OCI-LY1 (cell line): ENCODE measurements around the gene STT3B.
A peak's percentile ranks its signal among the peaks of the same experiment; 100 is the strongest.

Experiments
- H2AFZ ChIP-seq: fragments of 200-600 bp; sonication (generic), shearing (Covaris generic); 2 replicates; pipeline ENCODE4 v1.6.0; 2014; ENCODE audit warnings: antibody characterized with exemption, mild to moderate bottlenecking, low read length
- H3F3A ChIP-seq: fragments of 200-600 bp; sonication (generic), shearing (Covaris generic); 2 replicates; pipeline ENCODE4 v1.6.0; 2014; ENCODE audit warnings: mild to moderate bottlenecking, antibody characterized with exemption, low read length, moderate library complexity; ENCODE audit not compliant: insufficient read depth
- H3K27ac ChIP-seq: fragments of 200-600 bp; sonication (generic); 2 replicates; pipeline ENCODE4 v1.5.1; 2014; ENCODE audit warnings: low read length, mixed run types, mild to moderate bottlenecking, low read depth; ENCODE audit not compliant: poor library complexity, severe bottlenecking
- H3K27me3 ChIP-seq: fragments of 200-600 bp; sonication (generic); 2 replicates; pipeline ENCODE4 v1.6.0; 2014; ENCODE audit warnings: antibody characterized with exemption, mild to moderate bottlenecking, low read length, moderate library complexity; ENCODE audit not compliant: insufficient read depth
- H3K36me3 ChIP-seq: fragments of 200-600 bp; sonication (generic); 2 replicates; pipeline ENCODE4 v1.6.1; 2014; ENCODE audit warnings: mild to moderate bottlenecking, antibody characterized with exemption, low read length, moderate library complexity, mixed read lengths; ENCODE audit not compliant: insufficient read depth
- H3K4me1 ChIP-seq: fragments of 200-600 bp; sonication (generic); 2 replicates; pipeline ENCODE4 v1.5.1; 2014; ENCODE audit warnings: mild to moderate bottlenecking, low read length, moderate library complexity; ENCODE audit not compliant: insufficient read depth, severe bottlenecking
- H3K4me2 ChIP-seq: fragments of 200-600 bp; sonication (generic), shearing (Covaris generic); 2 replicates; pipeline ENCODE4 v1.6.1; 2014; ENCODE audit warnings: low read length
- H3K4me3 ChIP-seq: fragments of 200-600 bp; sonication (generic); 2 replicates; pipeline ENCODE4 v1.5.1; 2014; ENCODE audit warnings: low read length, low read depth, mild to moderate bottlenecking, mixed read lengths; ENCODE audit not compliant: poor library complexity, severe bottlenecking
- H3K79me2 ChIP-seq: fragments of 200-600 bp; shearing (Covaris generic); 2 replicates; pipeline ENCODE4 v1.6.1; 2016; ENCODE audit warnings: mixed run types, low read length, mixed read lengths; ENCODE audit not compliant: insufficient read depth
- H3K9ac ChIP-seq: fragments of 200-600 bp; sonication (generic), shearing (Covaris generic); 2 replicates; pipeline ENCODE4 v1.6.1; 2014; ENCODE audit warnings: mild to moderate bottlenecking, low read length, mixed read lengths
- H3K9me2 ChIP-seq: fragments of 200-600 bp; sonication (generic), shearing (Covaris generic); 2 replicates; pipeline ENCODE4 v1.6.1; 2014; ENCODE audit warnings: low read depth, mild to moderate bottlenecking, low read length, mixed read lengths
- H3K9me3 ChIP-seq: fragments of 200-600 bp; shearing (Covaris generic); 2 replicates; pipeline ENCODE4 v1.6.1; 2014; ENCODE audit warnings: low read length, mixed read lengths
- H4K20me1 ChIP-seq: fragments of 200-600 bp; sonication (generic), shearing (Covaris generic); 2 replicates; pipeline ENCODE4 v1.6.0; 2016; ENCODE audit warnings: mild to moderate bottlenecking, low read length; ENCODE audit not compliant: insufficient read depth
- EZH2 ChIP-seq: fragments of 200-600 bp; sonication (generic), shearing (Covaris generic); IDR thresholded peaks from 2 replicates; pipeline ENCODE4 v1.8.0; 2017; ENCODE audit warnings: borderline replicate concordance, mixed run types, mild to moderate bottlenecking, antibody characterized with exemption, low read length, moderate library complexity, mixed read lengths
- TF ChIP-seq, protein P1 (sequence below): fragments of 200-600 bp; sonication (generic), shearing (Covaris generic); IDR thresholded peaks from 2 replicates; pipeline ENCODE4 v1.5.1; 2017; ENCODE audit warnings: mild to moderate bottlenecking, antibody characterized with exemption, low read length, moderate library complexity, mixed read lengths

STT3B gene

DNA sequence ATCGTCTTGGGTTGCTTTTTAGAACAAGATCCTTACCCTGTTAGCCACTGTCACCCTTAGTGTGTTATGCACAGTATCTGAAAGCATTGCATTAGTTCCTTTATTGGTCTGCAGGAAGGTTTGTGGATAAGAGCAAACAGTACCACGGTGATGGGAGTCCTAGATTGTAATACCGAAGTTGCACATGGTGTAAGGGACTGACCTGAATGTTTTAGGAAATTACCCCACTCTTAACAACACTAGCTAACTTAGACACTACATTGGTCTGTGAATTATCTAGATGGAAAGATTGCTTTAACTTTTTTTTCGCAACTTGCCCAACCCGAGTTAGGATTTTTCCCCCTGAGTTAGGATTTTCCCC, 1.3 kb downstream of the STT3B start:
- Histone ChIP-seq H3F3A (no peaks in the 10 kb centered on the region), H3K9me3 (no peaks in the 10 kb centered on the region), H4K20me1 (no peaks in the 10 kb centered on the region; the same call in 1 of the 2 replicates), H3K27ac (peak overlapping the region; percentile 91), H3K27me3 (no peaks in the 10 kb centered on the region; the same call in 1 of the 2 replicates), H3K36me3 (peaks cover 20% of the 10 kb centered on the region), H3K9ac (peak overlapping the region; percentile 76), H2AFZ (no peak overlapping the region), H3K9me2 (no peaks in the 10 kb centered on the region), H3K4me2 (peak overlapping the region; percentile 85), H3K4me3 (peak overlapping the region; percentile 81), H3K4me1 (peaks cover 52% of the 10 kb centered on the region), H3K79me2 (peaks cover 62% of the 10 kb centered on the region)
- TF ChIP-seq EZH2 = no peak
- TF ChIP-seq, protein P1, sequence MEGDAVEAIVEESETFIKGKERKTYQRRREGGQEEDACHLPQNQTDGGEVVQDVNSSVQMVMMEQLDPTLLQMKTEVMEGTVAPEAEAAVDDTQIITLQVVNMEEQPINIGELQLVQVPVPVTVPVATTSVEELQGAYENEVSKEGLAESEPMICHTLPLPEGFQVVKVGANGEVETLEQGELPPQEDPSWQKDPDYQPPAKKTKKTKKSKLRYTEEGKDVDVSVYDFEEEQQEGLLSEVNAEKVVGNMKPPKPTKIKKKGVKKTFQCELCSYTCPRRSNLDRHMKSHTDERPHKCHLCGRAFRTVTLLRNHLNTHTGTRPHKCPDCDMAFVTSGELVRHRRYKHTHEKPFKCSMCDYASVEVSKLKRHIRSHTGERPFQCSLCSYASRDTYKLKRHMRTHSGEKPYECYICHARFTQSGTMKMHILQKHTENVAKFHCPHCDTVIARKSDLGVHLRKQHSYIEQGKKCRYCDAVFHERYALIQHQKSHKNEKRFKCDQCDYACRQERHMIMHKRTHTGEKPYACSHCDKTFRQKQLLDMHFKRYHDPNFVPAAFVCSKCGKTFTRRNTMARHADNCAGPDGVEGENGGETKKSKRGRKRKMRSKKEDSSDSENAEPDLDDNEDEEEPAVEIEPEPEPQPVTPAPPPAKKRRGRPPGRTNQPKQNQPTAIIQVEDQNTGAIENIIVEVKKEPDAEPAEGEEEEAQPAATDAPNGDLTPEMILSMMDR = no peak

DNA sequence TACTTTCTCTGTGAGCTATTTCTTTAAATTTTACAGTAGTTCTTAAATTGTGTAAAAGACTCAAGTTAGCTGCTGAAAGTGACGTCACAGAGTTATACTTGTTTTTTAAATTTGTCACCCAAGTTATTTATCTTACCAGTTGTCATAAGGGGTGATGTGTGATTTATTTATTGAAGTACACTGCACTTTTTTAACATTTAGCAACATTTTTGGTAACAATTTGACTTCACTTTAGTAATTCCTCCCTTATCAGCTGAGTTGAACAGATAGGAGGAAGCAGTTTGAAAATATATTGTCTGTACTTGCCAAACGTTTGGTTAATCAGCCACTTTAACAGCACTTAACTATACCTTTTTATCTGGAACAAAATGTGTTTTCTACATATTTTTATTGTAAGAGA, 3.8 kb downstream of the STT3B start:
- peaks cover 29% of the 10 kb centered on the region for H3K36me3 ChIP-seq
- H3K79me2 ChIP-seq = peaks cover 86% of the 10 kb centered on the region
- H3K4me1 ChIP-seq = peaks cover 40% of the 10 kb centered on the region
- H3K9me2 ChIP-seq = no peaks in the 10 kb centered on the region
- H3K9me3 ChIP-seq = no peaks in the 10 kb centered on the region
- TF ChIP-seq, protein P1 = no peak
- TF ChIP-seq EZH2 = no peak
- H3K27me3 ChIP-seq = no peaks in the 10 kb centered on the region
- peak overlapping the region; percentile 1 for H3K27ac ChIP-seq
- H2AFZ ChIP-seq = no peak overlapping the region
- H4K20me1 ChIP-seq = no peaks in the 10 kb centered on the region; the same call in 1 of the 2 replicates
- no peaks in the 10 kb centered on the region for H3F3A ChIP-seq
- peak overlapping the region; percentile 85 for H3K4me2 ChIP-seq
- H3K9ac ChIP-seq = peak overlapping the region; percentile 76
- H3K4me3 ChIP-seq = peak overlapping the region; percentile 81

DNA sequence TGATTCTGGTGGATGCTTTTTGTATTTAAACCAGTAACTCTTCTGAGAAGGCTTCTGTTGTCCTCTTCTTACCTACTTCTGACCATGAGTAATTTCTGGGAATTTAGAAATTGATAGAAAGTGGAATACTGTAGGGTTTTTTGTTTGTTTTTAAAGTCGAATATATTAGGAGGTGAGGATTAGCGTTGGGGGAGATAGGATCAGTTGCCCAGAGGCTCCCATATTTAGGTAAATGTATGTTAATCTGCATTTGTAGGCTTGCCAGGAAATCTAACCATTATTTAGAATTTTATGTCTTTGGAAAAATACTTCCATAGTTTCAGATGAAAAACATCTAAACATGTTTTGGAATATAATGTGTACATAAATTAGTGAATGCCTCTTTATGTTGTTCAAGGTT, 6.1 kb downstream of the STT3B start:
- no peaks in the 10 kb centered on the region for H3K9me2 ChIP-seq

More for the DNA sequence above, 6.1 kb downstream of the STT3B start:
- peaks cover 46% of the 10 kb centered on the region for H3K4me1 ChIP-seq
- peaks cover 100% of the 10 kb centered on the region for H3K79me2 ChIP-seq
- peaks cover 41% of the 10 kb centered on the region for H3K36me3 ChIP-seq
- no peak overlapping the region for H2AFZ ChIP-seq
- H3K27ac ChIP-seq = no peak overlapping the region
- H3K9me3 ChIP-seq = no peaks in the 10 kb centered on the region
- H4K20me1 ChIP-seq = peaks cover 2% of the 10 kb centered on the region; the same call in 1 of the 2 replicates
- H3K4me3 ChIP-seq = no peak overlapping the region
- H3K9ac ChIP-seq = no peak overlapping the region
- no peaks in the 10 kb centered on the region for H3K27me3 ChIP-seq
- no peaks in the 10 kb centered on the region for H3F3A ChIP-seq
- H3K4me2 ChIP-seq = no peak overlapping the region
- TF ChIP-seq, protein P1 = no peak
- no peak for TF ChIP-seq EZH2
